ENCODE data around the gene SYF2.

DNA sequence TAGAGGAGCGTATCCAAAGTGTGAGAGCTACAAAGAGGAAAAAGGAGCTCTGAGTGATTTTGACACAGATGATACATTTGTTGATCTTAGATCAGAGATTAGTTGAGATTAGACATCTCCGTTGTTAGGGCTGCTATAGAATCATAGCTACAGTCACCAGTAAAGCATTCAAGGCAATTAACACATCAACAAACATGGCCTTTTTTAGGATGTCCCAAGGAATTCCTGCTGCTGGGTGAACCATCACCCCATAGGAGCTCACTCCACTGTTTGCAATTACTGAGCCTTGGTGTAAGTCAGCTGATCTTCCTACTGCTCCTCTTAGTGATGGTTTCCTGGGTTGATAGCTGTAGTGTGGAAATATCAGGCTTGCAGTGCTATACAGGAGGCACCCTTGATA lies 21.6 kb upstream of the SYF2 start:
- no peak for TF ChIP-seq CTCF (conservative IDR thresholded peaks at IDR 0.05; ENCODE audit: low read depth, low read length)
- no peak for TF ChIP-seq EZH2 (IDR thresholded peaks at IDR 0.05; ENCODE audit: borderline replicate concordance, low read depth, low read length, poor library complexity, severe bottlenecking)

Data from A673 (cell line).